GM19099 (cell line): Measurements from ENCODE around the gene CLNK.

Experiments
- POLR2A ChIP-seq: IDR thresholded peaks from 3 replicates; pipeline ENCODE4 v1.6.1; 2011; ENCODE audit warnings: low read depth; ENCODE audit not compliant: insufficient read length; ENCODE audit errors: extremely low read depth

The CLNK gene

GRCh38 chr4:10455133-10455532 lies 229.4 kb downstream of the CLNK start:
- no peak for TF ChIP-seq POLR2A

GRCh38 chr4:10454726-10455125 lies 229.8 kb downstream of the CLNK start:
- TF ChIP-seq POLR2A: no peak

GRCh38 chr4:10454121-10454520 lies 230.4 kb downstream of the CLNK start:
- no peak for TF ChIP-seq POLR2A

GRCh38 chr4:10448991-10449390 lies 235.6 kb downstream of the CLNK start:
- no peak for TF ChIP-seq POLR2A

GRCh38 chr4:10442976-10443375 lies 241.6 kb downstream of the CLNK start:
- TF ChIP-seq POLR2A: no peak

- TF ChIP-seq POLR2A: no peak
Observed at GRCh38 chr4:10441512-10441911, 243.1 kb downstream of the CLNK start.

GRCh38 chr4:10438924-10439323 lies 245.6 kb downstream of the CLNK start:
- no peak for TF ChIP-seq POLR2A

GRCh38 chr4:10437735-10438134 lies 246.8 kb downstream of the CLNK start:
- TF ChIP-seq POLR2A: no peak
